KMS-11 (cell line): ENCODE data around the gene MACROD2.

Experiments used
- H2AFZ ChIP-seq: fragments of 200-600 bp; sonication (generic); 2 replicates; pipeline ENCODE4 v1.6.1; 2016; ENCODE audit warnings: antibody characterized with exemption, mixed run types, low read depth
- H3K27ac ChIP-seq: fragments of 200-600 bp; sonication (generic); 2 replicates; pipeline ENCODE4 v1.6.1; 2016; ENCODE audit warnings: mild to moderate bottlenecking, mixed run types
- H3K27me3 ChIP-seq: fragments of 200-600 bp; sonication (generic); 2 replicates; pipeline ENCODE4 v1.6.1; 2017; ENCODE audit warnings: mild to moderate bottlenecking, low read depth, mixed run types, moderate library complexity; ENCODE audit not compliant: insufficient read depth
- H3K36me3 ChIP-seq: fragments of 200-600 bp; sonication (generic); 2 replicates; pipeline ENCODE4 v1.6.1; 2017; ENCODE audit warnings: mild to moderate bottlenecking, mixed run types; ENCODE audit not compliant: insufficient read depth
- H3K4me1 ChIP-seq: fragments of 200-600 bp; sonication (generic); 2 replicates; pipeline ENCODE4 v1.6.1; 2016; ENCODE audit warnings: mild to moderate bottlenecking, low read depth, mixed run types; ENCODE audit not compliant: poor library complexity, severe bottlenecking
- H3K4me2 ChIP-seq: fragments of 200-600 bp; sonication (generic); 2 replicates; pipeline ENCODE4 v1.7.0; 2016; ENCODE audit warnings: mild to moderate bottlenecking, mixed run types
- H3K4me3 ChIP-seq: fragments of 200-600 bp; sonication (generic); IDR thresholded peaks from 2 replicates; pipeline ENCODE4 v1.6.1; 2017; ENCODE audit warnings: low read depth, low read length, mixed read lengths; ENCODE audit not compliant: insufficient read depth
- H3K79me2 ChIP-seq: fragments of 200-600 bp; sonication (generic); 2 replicates; pipeline ENCODE4 v1.6.1; 2016; ENCODE audit warnings: low read depth, mixed run types; ENCODE audit not compliant: insufficient read depth
- H3K9ac ChIP-seq: fragments of 200-600 bp; sonication (generic); 2 replicates; pipeline ENCODE4 v1.6.1; 2016; ENCODE audit warnings: mild to moderate bottlenecking, mixed run types
- H4K20me1 ChIP-seq: fragments of 200-600 bp; sonication (generic); 2 replicates; pipeline ENCODE4 v1.6.1; 2016; ENCODE audit warnings: mild to moderate bottlenecking, mixed run types; ENCODE audit not compliant: insufficient read depth
- CTCF ChIP-seq: fragments of 200-600 bp; sonication (generic); conservative IDR thresholded peaks from 2 replicates; pipeline ENCODE4 v1.6.1; 2017; ENCODE audit warnings: low read depth, mild to moderate bottlenecking, antibody characterized with exemption, low read length, moderate library complexity, mixed read lengths

The MACROD2 gene

GRCh38 chr20:15597306-15597705 lies 1602.0 kb downstream of the MACROD2 start:
- Histone ChIP-seq H3K4me2 (no peak overlapping the region), H4K20me1 (no peaks in the 10 kb centered on the region), H2AFZ (no peak overlapping the region), H3K36me3 (no peaks in the 10 kb centered on the region), H3K4me1 (no peaks in the 10 kb centered on the region), H3K27me3 (no peaks in the 10 kb centered on the region), H3K79me2 (no peaks in the 10 kb centered on the region), H3K9ac (no peak overlapping the region), H3K4me3 (no peak overlapping the region), H3K27ac (no peak overlapping the region)
- TF ChIP-seq CTCF = no peak

GRCh38 chr20:15599961-15600360 lies 1604.6 kb downstream of the MACROD2 start:
- Histone ChIP-seq H3K27me3 (no peaks in the 10 kb centered on the region), H3K4me3 (no peak overlapping the region), H3K9ac (no peak overlapping the region), H3K4me1 (no peaks in the 10 kb centered on the region), H2AFZ (no peak overlapping the region), H4K20me1 (no peaks in the 10 kb centered on the region), H3K27ac (no peak overlapping the region), H3K79me2 (no peaks in the 10 kb centered on the region), H3K36me3 (no peaks in the 10 kb centered on the region), H3K4me2 (no peak overlapping the region)
- no peak for TF ChIP-seq CTCF

GRCh38 chr20:15600565-15600964 lies 1605.2 kb downstream of the MACROD2 start:
- Histone ChIP-seq H3K4me2 (no peak overlapping the region), H3K4me3 (no peak overlapping the region), H3K4me1 (no peaks in the 10 kb centered on the region), H3K36me3 (no peaks in the 10 kb centered on the region), H4K20me1 (no peaks in the 10 kb centered on the region), H3K9ac (no peak overlapping the region), H3K27ac (no peak overlapping the region), H3K27me3 (no peaks in the 10 kb centered on the region), H2AFZ (no peak overlapping the region), H3K79me2 (no peaks in the 10 kb centered on the region)
- TF ChIP-seq CTCF = no peak

GRCh38 chr20:15603506-15603905 lies 1608.2 kb downstream of the MACROD2 start:
- Histone ChIP-seq H4K20me1 (no peaks in the 10 kb centered on the region), H2AFZ (no peak overlapping the region), H3K4me1 (no peaks in the 10 kb centered on the region), H3K36me3 (no peaks in the 10 kb centered on the region), H3K27ac (no peak overlapping the region), H3K4me3 (no peak overlapping the region), H3K9ac (no peak overlapping the region), H3K27me3 (no peaks in the 10 kb centered on the region), H3K79me2 (no peaks in the 10 kb centered on the region), H3K4me2 (no peak overlapping the region)
- no peak for TF ChIP-seq CTCF
